CD4-positive, alpha-beta T cell treated with Interleukin-6 for 4 hours (primary cell): Measurements from ENCODE around the gene GRXCR1.

Source experiments
- DNase-seq: peaks from one replicate; pipeline ENCODE4 v3.0.0-alpha.2; 2020; ENCODE audit warnings: mixed read lengths

GRXCR1 gene

DNA sequence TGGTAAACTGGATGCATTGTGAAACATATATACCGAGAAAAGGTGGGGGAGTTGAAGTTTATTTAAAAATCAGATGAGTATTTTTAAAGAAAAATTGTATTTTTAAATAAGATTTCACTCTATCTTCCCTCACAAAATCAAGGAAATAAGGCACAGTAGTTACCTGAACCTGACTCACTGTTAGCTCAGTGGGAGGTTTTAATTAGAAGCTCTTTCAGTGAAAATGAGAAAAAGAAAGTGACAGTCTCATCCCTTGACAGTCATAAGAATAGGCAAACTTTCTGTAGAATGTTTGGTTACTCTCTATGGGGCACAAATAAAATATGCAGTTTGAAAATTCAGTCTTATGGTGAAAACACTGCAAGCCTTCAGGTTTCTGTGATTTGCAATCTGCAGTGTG, 49.7 kb downstream of the GRXCR1 start:
- no peak for DNase-seq

DNA sequence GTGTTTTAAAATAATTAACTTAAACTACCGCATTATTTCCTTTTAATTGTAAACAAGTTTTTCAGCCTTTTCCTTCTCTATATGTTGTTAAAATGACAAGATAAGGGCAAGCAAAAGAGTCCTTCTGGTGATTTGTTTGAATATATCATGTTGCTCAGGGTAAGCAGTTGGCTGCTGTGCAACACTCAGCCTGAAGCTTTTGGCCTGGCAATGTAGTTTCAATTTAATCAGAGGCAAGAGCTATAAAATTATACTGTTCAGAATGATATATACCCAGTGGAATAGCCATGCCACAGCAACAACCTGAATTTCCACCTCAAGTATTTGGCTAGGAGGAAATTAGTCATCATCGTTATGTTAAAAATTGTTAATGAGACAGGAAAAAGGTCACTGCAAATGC, 53.4 kb downstream of the GRXCR1 start:
- no peak for DNase-seq

DNA sequence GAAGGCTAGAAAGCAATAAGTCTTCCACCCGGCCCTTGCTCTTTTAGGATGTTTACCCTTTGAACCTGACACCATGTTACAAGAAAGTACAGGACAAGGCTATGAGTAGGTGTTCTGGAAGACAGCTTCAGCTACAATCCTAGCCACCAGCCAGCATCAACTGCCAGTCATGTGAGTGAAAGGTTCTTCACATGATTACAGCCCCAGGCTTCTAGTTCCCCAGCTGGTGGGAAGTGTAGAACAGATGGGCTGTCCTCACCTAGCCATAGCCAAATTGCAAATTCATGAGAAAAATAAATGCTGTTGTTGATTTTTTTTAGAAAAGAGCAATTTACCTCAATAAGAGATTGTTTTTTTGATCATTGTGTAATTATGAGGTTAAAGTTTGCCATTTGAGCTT, 60.8 kb downstream of the GRXCR1 start:
- no peak for DNase-seq

DNA sequence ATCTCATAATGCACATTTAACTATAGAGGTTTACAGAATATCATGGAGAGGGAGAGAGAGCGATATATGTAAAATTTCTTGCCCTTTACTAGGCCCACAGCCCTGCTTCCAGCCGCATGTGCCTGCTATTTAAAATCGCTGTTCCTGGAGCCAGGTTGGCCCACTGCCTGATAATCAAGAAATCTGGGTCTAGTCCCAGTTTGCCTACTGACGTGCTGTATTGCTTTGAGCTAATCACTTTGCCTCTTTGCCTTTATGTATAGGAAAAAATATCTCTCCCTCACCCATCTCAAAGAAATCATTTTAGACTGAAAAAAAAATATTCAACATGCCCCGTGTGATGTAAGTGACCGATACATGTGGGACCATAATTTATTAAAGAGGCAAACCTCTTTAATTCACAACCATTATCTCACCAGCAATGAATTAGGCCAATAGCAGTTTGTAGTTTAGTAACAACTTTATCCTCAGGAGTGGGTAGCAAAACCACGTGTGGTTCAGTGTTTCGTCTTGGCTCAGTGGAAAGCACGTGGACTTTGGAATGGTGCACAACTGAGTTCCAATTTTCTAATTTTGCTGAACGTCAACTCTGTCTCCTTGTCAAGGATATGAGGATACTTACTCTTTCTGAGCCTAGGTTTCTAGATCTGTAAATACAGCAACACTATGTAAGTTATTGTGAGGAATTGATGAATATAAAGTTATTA, 62.6 kb downstream of the GRXCR1 start:
- DNase-seq = no peak

DNA sequence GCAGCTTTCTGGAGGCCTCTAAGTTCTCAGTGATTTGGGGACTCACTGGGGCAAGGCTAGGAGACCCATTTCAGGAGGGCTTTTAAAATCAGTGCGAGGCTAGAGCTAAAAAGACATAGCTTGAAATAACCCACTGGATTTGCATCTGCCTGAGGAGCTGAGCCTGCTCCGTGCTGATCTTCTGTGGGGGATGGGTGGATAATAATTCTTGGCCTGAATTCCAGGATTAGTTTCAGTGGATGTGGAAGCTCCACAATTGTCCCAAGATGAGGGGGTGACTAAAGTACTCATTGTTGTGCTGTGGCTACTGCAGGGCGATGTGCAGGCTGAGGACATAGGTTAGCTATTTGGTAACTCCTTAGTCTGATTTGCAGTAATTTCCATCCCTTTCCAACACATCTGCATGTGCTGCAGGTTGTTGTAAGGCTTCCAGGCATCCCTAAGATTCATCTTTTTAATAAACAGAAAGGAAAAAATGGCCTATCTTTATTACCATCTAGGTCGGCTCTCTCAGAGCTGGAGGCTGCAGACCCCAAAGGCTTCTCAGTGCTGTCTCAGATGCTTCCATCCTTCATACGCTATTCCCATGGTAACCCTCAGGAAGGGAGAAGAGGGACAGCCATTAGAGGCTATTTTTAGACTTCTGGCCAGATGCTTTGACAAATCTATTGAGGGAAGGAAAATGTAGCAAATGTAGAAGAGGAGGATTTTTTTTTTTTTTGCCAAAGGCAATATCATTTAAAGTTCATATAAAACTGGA, 63.4 kb downstream of the GRXCR1 start:
- no peak for DNase-seq

DNA sequence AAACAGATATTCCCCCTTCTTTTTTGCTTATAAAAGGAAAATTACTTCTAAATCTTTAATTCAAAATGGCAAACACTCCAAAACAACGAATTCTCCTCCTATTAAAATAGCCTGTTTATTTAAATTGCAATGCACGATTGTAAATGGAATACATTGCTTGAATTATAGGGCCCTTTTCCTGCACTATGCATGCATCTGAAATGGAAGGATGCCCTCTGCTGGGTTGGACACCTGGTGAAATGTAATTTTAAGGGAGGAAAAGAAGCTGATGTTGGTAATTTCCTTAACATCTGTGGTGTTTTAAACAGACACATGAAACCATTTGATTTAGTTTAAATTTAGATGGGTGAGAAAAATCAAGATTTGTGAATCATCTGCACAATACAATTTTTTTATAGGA, 72.8 kb downstream of the GRXCR1 start:
- no peak for DNase-seq

DNA sequence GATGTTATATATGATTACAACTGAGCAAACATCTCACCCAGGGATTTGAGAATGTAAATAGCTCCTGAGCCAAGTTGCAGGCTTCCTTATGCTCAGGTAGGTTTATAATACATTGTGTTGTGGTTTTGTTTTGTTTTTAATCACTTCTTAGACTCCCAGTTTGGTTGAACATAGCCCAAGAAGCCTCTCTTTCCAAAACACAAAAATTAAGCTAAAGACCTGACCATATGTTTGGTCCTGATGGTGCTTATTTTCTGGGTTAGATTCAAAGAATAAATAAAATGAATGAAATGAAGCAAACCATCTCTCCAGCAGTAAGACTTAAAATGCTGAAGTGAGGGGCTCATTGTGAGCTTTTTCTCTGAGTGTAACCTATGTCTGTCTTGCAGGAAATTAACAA, 93.5 kb downstream of the GRXCR1 start:
- no peak for DNase-seq

DNA sequence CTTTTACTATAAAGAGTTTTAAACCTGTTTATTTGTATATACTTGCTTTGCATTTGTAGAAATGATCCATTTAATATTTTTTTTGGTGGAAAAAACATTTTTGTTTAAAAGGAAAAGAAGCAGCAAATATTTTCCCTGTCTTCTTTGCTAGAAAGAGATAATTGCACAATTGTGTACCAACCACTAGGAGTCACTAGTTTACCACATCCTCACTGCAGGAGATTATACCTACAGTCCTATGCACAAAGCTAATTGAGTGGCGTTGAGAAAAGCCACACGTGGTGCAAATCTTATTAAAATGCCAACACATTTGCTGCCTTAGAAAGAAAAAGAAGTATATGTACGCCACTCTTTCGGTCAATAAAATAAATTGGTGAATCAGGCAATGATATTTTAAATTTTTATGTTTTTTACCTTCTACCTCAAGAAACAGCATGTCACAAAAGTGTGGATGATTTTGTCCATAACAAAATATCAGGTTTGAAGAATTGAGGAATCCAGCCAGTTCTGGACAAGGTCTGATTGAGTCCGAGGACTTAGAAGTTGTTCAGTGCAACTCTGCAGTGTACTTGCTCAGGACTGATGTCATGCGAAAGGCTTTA, 102.9 kb downstream of the GRXCR1 start:
- DNase-seq = no peak

DNA sequence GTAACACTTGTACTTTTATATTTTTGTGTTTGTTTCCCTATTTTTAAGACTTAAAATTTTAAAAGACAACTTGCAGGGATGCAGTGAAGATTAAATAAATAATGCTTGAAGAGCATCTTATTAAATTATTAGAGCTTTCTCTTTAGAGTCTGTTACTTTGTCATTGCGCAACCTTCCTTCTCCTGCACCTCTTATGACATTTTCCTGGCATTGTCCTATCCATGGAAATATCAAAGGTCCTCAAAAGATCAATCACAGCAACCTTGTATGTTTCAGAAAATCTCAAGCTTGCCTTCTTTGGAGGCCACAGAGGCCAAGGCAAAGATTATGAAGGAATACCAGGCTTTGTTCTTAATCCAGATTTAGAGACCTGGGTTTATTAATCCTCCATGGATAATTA, 116.3 kb downstream of the GRXCR1 start:
- no peak for DNase-seq

DNA sequence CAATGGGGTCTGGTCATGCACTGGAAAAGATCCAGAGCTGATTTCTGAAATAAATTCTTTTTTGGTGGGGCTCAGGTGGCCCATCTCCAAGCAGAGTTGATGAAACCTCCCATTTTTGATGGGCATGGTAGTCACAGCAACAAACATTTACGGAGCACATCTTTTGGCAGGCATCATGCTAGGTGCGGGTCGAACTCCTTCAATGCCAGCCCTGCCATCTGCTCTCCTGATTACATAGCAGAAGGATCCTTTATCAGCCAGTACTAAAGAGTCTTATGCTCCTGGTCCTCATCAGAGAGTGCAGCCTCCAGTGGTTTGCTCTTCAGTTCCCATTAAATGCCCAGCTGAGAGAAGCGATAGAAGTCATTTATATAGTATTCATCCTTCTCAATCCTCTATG, 121.7 kb downstream of the GRXCR1 start:
- no peak for DNase-seq

DNA sequence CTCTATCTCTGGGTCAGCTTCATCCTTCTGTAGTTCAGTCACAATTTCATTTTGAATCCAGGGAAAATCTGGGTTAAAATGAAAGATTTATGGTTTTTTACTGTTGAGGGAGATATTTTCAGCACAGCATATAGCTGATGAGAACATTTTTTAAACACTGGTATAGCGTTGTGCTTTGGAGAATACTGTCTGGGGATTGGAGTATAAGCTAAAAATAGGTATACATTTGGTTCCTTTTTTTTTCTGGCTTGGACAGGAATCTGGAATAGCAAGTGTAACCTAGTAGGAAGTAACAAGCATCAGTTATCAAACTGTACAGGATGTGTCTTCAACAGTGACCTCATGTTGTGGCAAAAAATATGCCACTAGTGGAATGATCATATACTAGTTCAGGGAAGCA, 149.1 kb downstream of the GRXCR1 start:
- DNase-seq = no peak

DNA sequence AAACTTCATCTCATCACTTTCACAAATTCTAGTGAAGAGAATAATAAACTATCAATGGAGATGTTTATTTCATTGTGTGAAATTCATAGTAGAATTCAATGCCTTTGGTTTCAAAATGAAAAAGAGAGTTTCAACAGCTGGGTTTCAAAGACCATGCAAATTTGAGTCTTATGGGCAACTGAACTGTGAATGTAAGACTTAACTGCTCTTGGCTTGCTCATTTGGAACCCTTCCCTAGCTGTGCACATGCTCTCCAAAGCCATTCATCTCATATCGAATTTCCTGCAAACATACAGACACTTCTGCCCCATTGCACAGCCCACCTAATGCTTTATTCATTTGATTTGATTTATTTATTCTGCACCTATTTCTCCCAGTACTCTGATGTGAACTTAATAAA, 154.5 kb downstream of the GRXCR1 start:
- DNase-seq = no peak

DNA sequence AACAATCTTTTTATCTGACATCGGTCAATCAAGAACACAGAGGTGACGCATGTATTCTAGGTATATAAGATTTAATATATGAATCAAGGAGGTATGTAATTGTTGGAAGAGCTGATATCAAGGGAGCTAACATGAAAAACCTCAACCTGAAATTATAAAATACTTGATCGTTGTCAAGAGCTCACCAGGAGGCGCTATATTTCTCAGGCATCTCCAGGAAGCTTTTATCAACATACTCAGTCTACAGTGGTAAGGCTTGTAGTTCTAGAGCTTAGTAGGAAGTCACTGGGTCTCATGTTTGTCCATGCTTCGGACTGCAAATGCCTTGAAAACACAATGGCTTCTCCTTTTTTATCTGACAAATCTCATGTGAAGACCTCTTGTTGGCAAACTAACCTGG, 156.1 kb downstream of the GRXCR1 start:
- DNase-seq = no peak

DNA sequence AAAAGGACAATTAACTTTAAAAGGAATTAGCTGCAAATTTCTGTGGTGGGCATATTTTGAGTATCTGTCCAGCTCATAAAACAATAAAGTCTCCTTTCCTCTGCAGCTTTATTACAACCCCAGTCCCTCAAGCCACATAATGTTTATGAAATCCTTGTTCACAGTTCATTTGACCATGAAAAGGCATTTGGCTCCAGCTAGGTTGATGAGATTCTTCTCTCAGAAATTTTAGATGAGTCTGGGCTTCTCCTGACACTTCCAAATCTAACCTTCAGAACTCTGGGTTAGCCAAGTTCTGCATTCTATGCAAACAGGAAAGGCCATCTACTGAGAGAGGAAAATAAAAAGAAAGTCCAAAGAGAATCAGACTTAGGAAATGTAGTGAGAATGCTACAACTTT, 156.8 kb downstream of the GRXCR1 start:
- no peak for DNase-seq

DNA sequence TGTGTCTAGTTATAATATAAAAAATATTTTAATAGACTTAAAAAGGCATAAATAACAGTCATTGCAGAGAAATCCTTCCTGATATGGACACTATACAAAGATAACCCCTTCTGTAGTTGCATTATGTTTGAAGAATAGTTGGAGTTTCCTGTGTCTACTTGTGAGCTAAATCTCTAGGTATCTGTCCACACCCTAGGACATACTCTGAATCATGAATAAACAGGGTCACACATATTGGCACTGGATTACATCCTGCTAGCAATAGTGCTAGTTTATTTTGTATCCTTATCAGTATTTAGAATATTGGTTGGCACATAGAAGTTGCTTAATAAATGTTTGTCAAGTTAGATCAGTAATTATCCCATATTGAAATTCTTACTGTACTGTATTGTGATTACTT, 173.9 kb downstream of the GRXCR1 start:
- DNase-seq = no peak

DNA sequence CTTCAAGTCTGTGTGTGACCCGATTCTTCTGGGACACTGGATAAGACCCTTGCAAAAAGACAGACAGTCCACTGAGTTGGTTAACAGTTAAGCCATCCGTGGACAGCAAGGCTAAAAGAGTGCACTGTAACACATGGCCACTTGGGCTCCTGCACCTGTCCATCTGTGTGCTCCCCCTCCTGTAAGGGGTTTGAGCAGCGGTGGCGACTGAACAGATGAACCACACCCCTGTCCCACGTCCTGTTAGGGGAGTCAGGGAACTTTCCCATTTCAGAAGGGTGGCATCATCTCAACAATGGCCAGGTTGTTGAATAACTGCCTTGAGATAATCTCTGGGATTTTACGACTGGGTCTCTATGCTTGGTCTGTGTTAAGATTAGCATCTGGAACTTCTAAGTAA, 178.6 kb downstream of the GRXCR1 start:
- DNase-seq = no peak
